ENCODE measurements around the gene WNT9B.
"Not testable (repeated sequence)": the region's sequence is repeated elsewhere in the genome, so short reads cannot be mapped to it uniquely, and the experiment has no call there.

Gene WNT9B

DNA sequence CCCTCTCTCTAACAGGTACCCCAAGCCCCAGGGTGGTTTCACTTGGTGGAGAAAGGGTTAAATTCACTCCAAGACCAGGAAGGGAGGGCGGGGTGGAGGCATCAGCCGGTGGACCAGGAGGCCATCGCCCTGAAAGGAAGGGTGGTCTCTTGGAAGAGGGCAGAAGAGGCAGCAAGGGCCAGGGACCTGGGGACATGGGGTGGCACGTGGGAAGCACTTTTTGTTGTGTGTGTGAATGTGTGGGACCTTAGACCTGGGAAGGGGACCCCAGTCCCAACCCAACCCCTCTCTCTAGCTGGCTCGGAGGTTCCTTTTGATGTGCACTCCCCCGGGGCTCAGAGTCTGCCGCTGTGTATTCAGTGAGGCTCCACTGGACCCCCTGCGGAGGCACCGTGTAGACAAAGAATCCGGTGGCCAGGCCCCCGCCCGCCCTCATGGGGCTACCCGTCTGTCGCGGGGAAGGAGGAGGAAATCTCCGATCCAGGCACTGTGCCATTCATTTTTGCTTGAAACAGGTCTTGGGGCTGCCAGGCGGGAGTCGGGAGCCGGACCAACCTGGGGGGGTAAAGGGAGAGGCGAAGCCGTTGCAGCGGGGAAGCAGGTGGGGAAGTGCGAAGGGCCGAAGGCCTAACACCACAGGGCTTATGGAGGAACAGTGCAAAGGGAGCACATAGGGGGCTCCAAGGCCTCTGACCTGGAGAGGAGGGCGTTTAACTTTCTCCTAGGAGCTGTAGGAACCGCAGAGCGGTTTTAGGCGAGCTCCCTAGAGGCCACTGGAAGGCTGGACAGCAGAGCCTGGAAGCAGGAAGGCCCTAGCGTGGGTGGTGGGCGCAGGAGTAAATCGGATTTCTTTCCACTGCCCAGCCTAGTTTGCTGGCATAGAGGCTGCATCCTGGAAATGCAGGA, 29.6 kb upstream of the WNT9B start:
- DNase-seq (ENCODE audit: low read depth in 1 of 2, low spot score in 1 of 2) = no peak

DNA sequence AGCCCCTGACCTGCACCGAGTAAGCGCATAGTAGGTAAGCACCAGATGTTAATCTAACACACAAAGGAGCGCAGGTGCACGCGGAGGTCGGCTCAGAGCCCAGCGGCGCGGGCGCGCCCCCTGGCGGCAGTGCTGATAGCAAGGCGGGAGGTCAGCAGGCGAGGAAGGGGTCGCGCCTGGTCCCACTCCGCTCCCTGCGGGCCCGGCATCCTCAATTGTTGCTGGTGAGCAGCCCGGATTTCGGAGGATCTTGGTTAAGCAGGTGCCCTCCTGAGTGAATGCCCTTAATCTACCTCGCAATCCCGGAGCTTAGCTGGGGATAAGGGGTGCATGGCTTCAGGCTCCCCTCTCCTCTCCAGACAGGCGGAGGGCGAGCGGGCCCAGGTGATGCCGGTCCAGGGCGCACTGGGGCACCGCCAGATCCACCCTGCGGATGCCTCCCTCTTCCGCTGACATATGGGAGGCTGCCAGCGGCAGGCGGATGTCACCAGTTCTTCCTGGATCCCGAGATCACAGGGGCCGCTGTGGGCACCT, 28.9 kb upstream of the WNT9B start:
- DNase-seq (ENCODE audit: low read depth in 1 of 2, low spot score in 1 of 2) = no peak

DNA sequence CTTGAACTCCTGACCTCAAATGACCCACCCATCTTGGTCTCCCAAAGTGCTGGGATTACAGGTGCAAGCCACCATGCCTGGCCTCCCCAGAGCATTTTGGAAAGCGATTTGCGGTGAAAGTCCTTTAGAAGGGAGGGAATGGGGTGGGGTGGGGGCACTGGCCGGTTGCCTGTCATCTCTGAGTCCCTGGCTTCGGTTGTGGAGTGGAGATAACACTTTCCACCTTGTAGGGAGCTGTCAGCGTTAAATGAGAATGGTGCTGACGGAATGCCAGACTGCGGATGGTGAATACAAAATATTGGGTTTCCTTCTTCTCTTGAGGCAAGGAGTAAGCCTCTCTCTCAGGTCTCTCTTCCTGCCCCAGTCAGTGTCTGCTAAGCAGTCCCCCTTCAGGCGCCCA, 27.7 kb upstream of the WNT9B start:
- DNase-seq (ENCODE audit: low read depth in 1 of 2, low spot score in 1 of 2) = no peak

DNA sequence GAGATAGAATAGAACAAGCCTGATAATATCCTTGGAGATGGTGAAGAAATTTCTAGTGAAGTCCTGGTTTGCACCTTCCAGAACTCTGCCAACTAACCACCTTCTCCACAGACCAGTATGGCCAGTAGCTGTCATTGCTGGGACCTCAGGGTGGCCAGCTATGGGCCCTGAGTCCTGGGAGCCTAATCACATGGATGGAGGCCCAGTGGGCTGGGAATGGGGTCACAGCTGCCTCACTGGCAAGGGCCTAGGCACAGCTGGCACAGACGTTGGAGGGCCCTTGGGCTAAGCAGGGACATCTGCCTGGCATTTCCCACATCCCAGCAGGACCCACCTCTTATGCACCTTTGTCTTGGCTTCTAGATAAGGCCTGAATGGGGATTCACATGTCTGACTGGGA, 25.3 kb upstream of the WNT9B start:
- no peak for DNase-seq (ENCODE audit: low read depth in 1 of 2, low spot score in 1 of 2)

DNA sequence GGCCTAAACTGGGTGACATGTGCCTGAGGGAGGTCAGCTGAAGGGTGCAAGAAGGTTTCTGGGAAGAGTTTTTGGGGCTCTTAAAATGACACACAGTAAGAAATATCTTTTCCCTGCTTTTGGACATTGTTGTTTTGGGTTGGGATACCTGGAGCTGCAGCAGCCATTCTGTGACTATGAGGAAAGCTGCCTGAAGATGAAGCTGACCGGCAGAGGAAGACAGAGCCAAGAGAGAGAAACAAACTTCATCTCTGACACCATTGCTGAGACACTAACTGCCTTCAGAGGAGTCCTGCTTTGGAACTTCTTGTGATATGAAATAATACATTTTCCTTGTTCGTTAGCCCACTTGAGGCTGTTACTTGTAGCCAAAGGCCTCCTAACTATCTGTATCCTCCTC, 24.1 kb upstream of the WNT9B start:
- no peak for DNase-seq (ENCODE audit: low read depth in 1 of 2, low spot score in 1 of 2)

DNA sequence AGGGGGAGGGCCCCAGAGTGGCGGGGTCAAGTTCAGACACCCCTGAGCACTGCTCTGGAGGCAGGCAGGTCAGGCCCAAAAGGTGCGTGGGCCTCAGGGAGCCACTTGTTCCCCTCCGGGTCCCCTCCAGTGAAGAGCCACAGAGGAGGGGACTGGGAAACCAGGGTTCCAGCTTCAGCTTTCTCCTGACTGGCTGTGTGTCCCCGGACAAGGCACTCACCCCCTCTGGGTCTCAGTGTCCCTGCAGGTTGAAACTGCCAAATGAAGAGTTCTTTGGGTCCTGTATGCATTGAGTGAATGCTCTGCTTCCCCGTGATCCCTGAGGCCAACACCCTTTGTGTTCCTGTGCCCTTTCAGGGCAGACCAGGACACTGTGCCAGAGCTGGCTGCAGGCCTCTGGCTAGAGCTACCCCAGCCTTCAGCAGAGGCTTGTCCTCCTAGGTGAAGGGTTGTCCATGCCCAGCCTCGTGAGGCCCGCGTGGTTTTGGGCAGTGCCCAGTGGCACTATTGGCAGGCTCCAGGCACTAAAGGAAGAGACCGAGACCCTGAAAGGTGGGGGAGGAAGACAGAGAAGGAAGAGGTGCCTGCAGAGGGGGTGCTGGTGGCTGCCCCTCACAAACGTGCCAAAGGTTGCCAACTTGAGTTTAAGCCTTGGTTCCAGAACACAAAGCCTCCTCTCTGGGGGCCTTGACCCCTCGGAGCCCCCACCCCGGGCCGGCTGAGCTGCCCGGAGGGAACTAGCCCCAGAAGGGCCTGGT, 19.6 kb upstream of the WNT9B start:
- DNase-seq (ENCODE audit: low read depth in 1 of 2, low spot score in 1 of 2) = no peak

DNA sequence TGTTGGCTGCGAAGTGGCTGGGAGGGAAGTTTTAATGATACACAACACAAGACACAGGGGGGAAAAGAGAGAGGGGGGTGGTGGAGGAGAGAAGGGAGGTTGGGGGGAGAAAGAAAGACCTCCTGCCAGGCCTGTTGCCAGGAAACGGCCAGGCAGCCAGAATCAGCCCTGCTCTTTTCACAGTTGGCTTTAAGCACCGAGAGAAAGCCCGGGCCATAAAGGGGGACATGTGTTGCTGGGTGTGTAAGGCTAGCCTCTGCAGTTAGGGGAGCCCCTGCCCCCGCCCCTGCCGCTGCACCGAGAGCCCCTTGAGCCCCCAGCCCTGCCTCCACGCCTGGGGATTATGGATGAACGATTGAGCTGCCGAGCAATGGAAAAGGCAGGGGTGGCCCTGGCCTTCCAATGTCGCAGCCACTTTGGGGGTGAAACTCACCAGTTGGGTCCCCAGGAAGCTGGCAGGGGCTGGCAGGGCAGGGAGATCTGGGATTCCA, 19.0 kb upstream of the WNT9B start:
- no peak for DNase-seq (ENCODE audit: low read depth in 1 of 2, low spot score in 1 of 2)

DNA sequence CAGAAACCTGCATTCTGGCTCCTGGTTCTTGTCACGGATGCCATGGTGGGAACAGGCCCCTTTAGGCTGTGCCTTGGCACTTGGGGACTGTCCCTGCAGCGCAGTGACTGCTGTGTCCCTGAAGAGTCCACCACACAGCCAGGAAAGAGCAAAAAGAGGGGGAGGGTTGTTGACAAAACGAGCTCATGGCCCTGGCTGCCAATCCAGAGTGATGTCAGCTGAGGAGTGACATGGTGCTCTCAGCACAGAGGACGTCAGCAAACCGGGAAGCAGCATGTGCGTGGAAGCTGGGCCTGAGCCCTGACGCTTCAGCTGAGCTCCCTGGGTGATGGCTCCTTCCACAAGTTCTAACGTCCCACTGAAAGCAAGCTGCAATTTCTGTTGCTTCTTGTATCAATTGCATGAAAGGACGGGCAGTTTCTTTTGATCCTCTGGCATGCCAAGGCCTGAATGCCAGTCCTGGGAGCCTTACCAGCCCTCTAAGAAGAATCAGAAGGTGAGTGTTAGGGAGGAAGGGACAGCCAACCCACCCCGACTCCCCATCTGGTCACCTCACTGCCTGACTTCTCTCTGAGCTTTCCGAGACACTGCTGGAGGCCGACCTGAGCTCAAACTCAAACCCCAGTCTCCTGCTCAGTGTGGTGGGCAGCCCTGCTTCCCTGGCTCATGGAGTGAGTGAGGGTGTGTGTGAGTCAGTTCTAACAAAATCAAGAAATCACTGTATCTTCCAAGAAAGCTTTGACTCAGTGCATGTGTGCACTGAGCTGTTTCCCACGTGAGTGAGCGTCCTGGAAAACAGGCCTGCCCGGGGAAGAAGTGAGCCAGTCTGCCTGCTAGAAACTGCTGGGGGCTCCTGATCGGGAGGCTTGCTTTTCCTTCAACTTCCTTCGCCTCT, 18.2 kb upstream of the WNT9B start:
- DNase-seq (ENCODE audit: low read depth in 1 of 2, low spot score in 1 of 2) = no peak

DNA sequence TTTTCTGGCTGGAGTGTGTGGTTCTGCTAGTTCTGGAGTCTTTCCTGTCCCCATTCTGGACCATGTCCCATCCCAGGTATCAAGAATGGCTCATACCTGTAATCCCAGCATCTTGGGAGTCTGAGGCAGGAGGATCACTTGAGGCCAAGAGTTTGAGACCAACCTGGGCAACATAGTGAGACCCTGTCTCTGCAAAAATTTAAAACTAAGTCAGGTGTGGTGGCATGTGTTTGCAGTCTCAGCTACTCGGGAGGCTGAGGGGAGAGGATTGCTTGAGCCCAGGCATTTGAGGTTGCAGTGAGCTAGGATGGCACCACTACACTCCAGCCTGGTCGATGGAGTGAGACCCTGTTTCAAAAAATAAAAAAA, 17.6 kb upstream of the WNT9B start:
- DNase-seq (ENCODE audit: low read depth in 1 of 2, low spot score in 1 of 2) = no peak

DNA sequence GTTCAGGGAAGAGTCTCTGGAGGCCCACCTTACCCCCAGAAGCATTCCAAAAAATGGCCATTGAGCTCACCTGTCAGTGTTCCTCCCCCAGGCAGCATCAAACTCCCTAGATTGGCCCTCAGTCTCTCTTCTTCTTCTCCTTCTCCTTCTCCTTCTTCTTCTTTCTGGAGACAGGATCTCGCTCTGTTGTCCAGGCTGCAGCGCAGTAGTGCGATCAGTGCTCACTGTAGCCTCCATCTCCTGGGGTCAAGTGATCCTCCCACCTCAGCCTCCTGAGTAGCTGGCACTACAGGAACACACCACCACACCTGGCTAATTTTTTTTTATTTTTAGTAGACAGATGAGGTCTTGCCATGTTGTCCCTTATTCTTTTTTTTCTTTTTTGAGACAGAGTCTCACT, 16.5 kb upstream of the WNT9B start:
- DNase-seq (ENCODE audit: low read depth in 1 of 2, low spot score in 1 of 2) = no peak

DNA sequence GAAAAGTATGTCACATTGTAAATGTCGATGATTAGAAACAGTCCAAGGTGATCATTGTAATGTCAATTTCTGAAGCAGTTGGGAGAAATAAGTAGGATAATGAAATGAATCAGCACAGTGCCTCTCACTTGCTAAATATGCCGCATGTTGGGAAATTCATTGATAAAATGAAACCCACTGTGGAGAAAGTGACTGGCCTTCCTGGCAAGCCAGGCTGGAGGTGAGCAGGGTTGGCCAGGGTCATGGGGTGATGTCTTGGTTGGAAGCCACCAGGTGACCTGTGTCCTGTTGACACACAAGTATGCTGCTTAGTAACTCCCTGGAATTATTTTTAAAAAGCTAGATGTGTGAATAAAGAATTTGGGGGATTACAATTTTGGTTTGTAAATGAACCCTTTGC, 14.9 kb upstream of the WNT9B start:
- DNase-seq (ENCODE audit: low read depth in 1 of 2, low spot score in 1 of 2) = no peak

DNA sequence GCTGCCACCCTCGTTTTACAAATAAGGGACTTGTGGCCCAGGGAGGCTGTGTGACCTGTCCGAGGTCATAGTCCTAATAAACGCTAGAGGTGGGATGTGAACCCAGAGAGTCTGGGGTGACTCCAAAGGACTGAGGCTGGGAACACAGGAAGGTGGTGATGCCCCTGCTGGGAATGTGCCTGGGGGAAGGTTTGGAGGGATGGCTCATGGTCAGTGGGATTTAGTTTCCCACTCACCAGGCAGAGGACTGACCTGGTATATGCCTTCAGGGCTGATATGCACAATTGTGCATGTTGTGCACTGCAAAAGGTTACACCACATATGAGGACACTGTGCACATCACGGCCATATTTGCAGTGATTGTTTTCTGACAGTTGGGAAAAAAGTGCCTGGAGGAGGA, 13.9 kb upstream of the WNT9B start:
- no peak for DNase-seq (ENCODE audit: low read depth in 1 of 2, low spot score in 1 of 2)

DNA sequence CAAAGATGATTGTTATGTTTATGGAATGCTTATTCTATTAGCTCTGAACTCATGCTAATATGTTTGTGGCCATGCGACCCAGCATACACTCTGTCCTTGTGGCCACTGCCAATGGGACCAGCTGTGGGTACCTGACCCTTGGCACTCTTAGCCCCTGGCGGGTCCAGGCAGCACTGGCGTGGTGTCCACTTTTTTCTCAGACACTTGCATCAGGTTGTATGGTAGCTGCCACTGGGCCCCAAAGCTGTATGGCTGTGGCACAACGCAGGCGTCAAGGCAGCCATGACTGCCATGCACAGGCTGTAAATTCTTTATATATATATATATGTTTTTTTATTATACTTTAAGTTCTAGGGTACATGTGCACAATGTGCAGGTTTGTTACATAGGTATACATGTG, 12.2 kb upstream of the WNT9B start:
- no peak for DNase-seq (ENCODE audit: low read depth in 1 of 2, low spot score in 1 of 2)

DNA sequence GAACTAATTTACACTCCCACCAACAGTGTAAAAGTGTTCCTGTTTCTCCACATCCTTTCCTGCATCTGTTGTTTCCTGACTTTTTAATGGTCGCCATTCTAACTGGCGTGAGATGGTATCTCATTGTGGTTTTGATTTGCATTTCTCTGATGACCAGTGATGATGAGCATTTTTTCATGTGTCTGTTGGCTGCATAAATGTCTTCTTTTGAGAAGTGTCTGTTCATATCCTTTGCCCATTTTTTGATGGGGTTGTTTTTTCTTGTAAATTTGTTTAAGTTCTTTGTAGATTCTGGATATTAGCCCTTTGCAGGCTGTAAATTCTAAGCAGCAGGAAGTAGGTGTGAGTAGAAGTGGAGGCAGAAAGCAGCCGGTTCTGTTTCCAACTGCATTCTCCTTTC, 10.8 kb upstream of the WNT9B start:
- not testable (repeated sequence) for DNase-seq (ENCODE audit: low read depth in 1 of 2, low spot score in 1 of 2)

DNA sequence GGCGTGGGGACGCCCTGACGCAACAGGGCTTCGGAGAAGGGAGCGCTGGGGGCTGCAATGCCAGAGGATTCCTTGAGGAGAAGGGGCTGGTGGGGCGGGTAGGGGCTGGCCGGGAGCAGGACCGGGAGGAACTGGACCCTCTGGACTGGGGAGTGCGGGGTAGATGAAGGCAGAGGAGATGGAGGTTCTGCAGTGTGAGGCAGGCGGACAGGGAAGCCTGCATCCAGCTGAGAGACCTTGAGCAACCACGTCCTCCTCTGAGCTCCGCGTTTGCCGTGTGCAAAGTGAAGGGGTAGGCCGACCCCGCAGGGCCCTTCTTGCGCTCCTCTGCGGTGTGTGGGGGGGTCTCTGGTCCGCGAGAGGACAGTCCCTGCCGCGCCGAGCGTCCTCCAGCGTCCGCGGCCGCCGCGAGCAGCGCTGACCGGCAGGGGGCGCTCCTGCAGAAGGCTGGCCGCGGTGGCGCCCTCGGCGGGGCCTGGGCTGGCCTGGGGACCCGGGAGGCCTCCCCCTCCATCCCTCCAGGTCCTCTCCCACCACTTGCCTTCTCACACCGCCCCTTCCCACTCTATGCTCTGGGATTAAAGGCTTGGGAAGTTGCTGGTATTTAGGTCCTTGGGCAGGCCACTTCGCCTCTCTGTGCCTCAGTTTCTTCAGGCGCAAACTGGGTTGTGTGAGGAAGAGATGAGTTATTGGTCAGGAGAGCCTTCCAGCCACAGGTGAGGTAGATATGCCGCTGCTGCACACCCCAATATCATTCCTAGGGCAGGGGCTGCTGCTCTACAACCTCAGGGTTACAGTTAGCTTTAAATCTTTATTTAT, 9.6 kb upstream of the WNT9B start:
- DNase-seq (ENCODE audit: low read depth in 1 of 2, low spot score in 1 of 2) = no peak

DNA sequence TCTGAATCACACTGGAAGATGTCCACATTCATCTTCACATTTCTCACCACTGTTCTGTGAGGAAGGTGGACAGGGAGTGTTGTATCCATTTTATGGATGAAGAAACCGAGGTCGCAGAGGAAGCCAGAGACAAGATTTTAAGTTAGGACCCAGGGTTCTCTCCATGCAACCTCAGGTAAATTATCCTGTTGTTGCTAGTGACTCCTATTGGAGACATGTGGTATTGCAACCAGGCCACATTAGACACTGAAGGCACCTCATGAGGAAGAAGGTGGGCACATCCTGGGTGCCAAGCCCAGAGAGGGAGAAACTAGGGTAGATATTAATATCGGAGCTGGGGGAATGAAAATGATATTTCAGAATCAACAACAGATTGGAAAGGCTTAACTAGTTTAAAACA, 8.5 kb upstream of the WNT9B start:
- DNase-seq (ENCODE audit: low read depth in 1 of 2, low spot score in 1 of 2) = no peak

DNA sequence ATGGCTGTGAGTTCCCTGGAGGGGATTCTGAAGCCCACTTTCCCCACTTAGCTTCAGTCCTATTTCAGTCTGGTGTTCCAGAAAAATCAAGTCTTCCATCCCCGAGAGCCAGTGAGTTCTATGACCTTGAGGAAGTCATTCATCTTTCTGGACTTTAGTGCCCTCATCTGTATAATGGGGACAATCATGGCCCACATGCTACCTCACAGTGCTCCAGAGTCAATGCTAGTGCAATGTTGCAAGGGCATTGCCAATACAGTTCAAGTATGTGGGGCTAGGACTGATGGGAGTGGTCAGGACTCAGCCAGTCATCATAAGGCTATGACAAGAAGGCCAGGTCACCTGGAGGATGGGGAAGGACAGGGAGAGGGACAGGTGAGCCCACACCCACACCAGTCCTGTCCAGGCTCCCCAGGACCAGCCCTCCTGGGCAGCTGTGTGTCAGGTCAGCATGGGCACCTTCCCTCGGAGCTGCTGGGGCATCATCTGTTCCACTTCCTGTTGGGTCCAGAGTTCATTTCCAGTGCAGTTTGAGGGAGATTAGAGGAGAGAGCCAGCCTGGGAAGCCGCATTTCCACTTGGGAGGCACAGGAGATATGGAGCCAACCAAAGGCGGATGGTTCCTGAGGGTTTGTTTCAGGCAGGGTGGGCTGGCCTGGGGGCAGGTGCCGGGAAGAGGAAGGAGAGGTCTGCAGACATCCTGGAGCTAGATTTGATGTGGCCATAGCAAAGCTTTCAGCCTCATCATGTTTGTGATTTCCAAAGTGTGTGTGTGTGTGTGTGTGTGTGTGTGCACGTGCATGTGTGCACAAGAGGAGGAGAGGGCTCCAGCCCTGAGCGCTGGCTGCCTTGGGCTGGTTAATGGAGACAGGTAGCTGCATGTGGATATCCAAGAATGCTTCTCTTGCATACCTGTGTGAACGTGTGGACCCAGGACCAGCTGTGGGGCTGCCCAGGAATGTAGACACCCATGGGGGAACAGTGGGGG, 3.9 kb upstream of the WNT9B start:
- no peak for DNase-seq (ENCODE audit: low read depth in 1 of 2, low spot score in 1 of 2)

DNA sequence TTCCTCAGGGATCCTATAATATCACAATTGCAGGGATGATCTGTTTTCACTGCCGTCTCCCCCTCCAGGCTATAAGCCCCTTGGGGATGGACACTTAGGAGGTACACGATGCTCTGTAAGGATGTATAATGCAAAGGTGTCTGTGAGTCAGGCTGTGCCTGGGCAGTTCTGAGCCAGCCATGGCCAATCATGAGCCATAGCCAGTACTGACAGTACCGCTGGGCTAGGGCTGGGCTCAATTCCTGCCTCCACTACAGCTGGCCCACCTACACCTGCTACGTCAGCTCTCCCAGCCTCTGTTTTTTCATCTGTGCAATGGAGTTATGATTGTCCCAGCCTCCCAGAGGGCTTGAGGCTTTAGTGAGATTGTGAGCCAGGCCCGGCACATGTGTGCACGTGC, 2.8 kb upstream of the WNT9B start:
- no peak for DNase-seq (ENCODE audit: low read depth in 1 of 2, low spot score in 1 of 2)

DNA sequence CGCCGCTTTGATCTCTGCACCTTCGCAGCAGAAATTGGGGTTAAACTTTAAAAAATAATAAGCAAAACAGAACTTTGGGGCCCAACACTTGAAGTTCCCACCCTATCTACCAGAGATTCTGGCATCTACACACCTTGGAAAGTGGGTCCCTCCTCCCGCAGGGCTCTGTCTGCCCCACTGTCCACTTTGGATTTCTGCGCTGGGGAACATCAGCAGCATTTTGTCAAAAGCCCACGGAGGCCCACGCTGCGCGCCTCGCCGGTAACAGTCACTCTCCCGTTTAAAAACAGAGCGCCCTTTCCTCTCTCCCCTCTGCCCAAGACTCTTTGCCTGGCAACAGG, 725 bp upstream of the WNT9B start:
- DNase-seq (ENCODE audit: low read depth in 1 of 2, low spot score in 1 of 2) = no peak

Measured in stimulated activated CD4-positive, alpha-beta T cell treated with anti-CD3 and anti-CD28 coated beads, Interleukin-15, amount 100 ng/mL, for 1 hour (primary cell).